CD4-positive, alpha-beta T cell (primary cell): ENCODE results near the gene PDZD4. TPM values are rescaled to one million over a fixed set of nuclear protein-coding genes. Genes with fewer than 3 reads are reported as not detected.

Experiments used
- ATAC-seq: fragments of 200-7000 bp; cut with Tn5 transposase; one replicate; pipeline ENCODE4 v1.10.0; 2022; ENCODE audit warnings: mild to moderate bottlenecking; ENCODE audit not compliant: poor library complexity
- CTCF ChIA-PET: fragments of 350-600 bp; sonication (Branson Sonifier 250); formaldehyde crosslinking; loops from one replicate; lab custom pipeline; 2021; ENCODE audit warnings: antibody characterized with exemption, inconsistent platforms; lab: Charles Lee
- POLR2A ChIA-PET: fragments of 350-600 bp; sonication (Branson Sonifier 250); formaldehyde crosslinking; loops from one replicate; lab custom pipeline; 2021; ENCODE audit warnings: antibody characterized with exemption, inconsistent platforms; lab: Charles Lee
- DNase-seq, 14 experiments: peaks; one replicate each; pipeline ENCODE4 v3.0.0-alpha.2; 2013 to 2020; ENCODE audit warnings: mixed read lengths in 2 of 14
- H3K27ac ChIP-seq, 2 donors: one replicate each; pipeline versions ENCODE4 v1.5.1 to v1.7.0; 2013; ENCODE audit warnings: low read length in 2 of 2, low read depth in 1 of 2, mild to moderate bottlenecking in 1 of 2
- H3K27me3 ChIP-seq, 2 experiments: 1 replicate in 1 of 2; 2 replicates in 1 of 2; pipeline versions ENCODE4 v1.6.1 to v1.7.0; 2013; ENCODE audit warnings: low read length in 2 of 2, control low read depth in 1 of 2, mild to moderate bottlenecking in 1 of 2, moderate library complexity in 1 of 2; ENCODE audit not compliant: insufficient read depth in 2 of 2, control insufficient read depth in 1 of 2
- H3K36me3 ChIP-seq: one replicate; pipeline ENCODE4 v1.6.1; 2013; ENCODE audit warnings: low read length, control low read depth; ENCODE audit not compliant: insufficient read depth
- H3K4me1 ChIP-seq: one replicate; pipeline ENCODE4 v1.6.1; 2013; ENCODE audit warnings: low read length, control low read depth; ENCODE audit not compliant: insufficient read depth
- H3K4me3 ChIP-seq: one replicate; pipeline ENCODE4 v1.5.1; 2013; ENCODE audit warnings: mild to moderate bottlenecking, low read length, moderate library complexity
- H3K9me3 ChIP-seq, 2 experiments: 1 replicate in 1 of 2; 2 replicates in 1 of 2; pipeline versions ENCODE4 v1.6.1 to v1.7.0; 2013; ENCODE audit warnings: low read length in 2 of 2, mild to moderate bottlenecking in 2 of 2, control low read depth in 1 of 2, moderate library complexity in 1 of 2; ENCODE audit not compliant: control insufficient read depth in 1 of 2, insufficient read depth in 1 of 2
- H3K27ac Mint-ChIP-seq: one replicate; pipeline ENCODE4 v1.8.0; 2020; ENCODE audit warnings: mixed read lengths
- H3K27me3 Mint-ChIP-seq: one replicate; pipeline ENCODE4 v1.8.0; 2021; ENCODE audit warnings: mixed read lengths
- H3K36me3 Mint-ChIP-seq: one replicate; pipeline ENCODE4 v1.8.0; 2021; ENCODE audit warnings: low read depth, mixed read lengths
- H3K4me1 Mint-ChIP-seq: one replicate; pipeline ENCODE4 v1.8.0; 2021; ENCODE audit warnings: low read depth, mixed read lengths
- H3K4me3 Mint-ChIP-seq: one replicate; pipeline ENCODE4 v1.8.0; 2020; ENCODE audit warnings: mild to moderate bottlenecking, mixed read lengths
- H3K9me3 Mint-ChIP-seq: one replicate; pipeline ENCODE4 v1.8.0; 2020; ENCODE audit warnings: mixed read lengths
- CTCF ChIP-seq: fragments of 200-600 bp; IDR thresholded peaks from one replicate; pipeline ENCODE4 v1.8.0; 2022; ENCODE audit warnings: antibody characterized with exemption, mild to moderate bottlenecking
- intact Hi-C, 2 experiments: fragments of 100-400 bp; cut with DNase I in 1 of 2; cut with micrococcal nuclease in 1 of 2; formaldehyde crosslinking; loops; one replicate each; pipeline versions ENCODE4 v1.15.1 to v1.9.0; 2023 to 2025; cut with DNase I, micrococcal nuclease
- total RNA-seq, 174 experiments: library from RNA in 2 of 174; stranded (reverse) in 2 of 174; gene quantifications; one replicate each; pipeline ENCODE4 v1.2.3 and lab custom pipeline; 2021 to 2026

The PDZD4 gene
- total RNA-seq, 2 experiments from 2014 or later, result 24.8 to 26.8 TPM

GRCh38 chrX:153857348-153857903 lies 27.1 kb upstream of the PDZD4 start:
- TF ChIP-seq CTCF, result no peak
- H3K4me1 Mint-ChIP-seq, result peaks cover 4% of the 10 kb centered on the region
- Histone ChIP-seq H3K4me3 (no peak overlapping the region), H3K9me3 (no peaks in the 10 kb centered on the region), H3K36me3 (no peaks in the 10 kb centered on the region), H3K4me1 (peaks cover 14% of the 10 kb centered on the region), H3K27me3 (peaks cover 0 to 5% of the 10 kb centered on the region in 2 experiments), H3K27ac (no peak overlapping the region)
- H3K27me3 Mint-ChIP-seq, result no peaks in the 10 kb centered on the region
- POLR2A ChIA-PET, result no interaction called here
- no peak for DNase-seq
- CTCF ChIA-PET, result no interaction called here
- H3K27ac Mint-ChIP-seq, result no peak overlapping the region
- no peaks in the 10 kb centered on the region for H3K36me3 Mint-ChIP-seq
- intact Hi-C loops, result loop anchor here in 1 of 2 experiments (10.0 kb wide), 1 partner anchor 53 kb away; no protein-coding TSS in a partner anchor
- H3K4me3 Mint-ChIP-seq, result no peak overlapping the region
- H3K9me3 Mint-ChIP-seq, result no peaks in the 10 kb centered on the region
- no peak for ATAC-seq

GRCh38 chrX:153854702-153855101 lies 24.4 kb upstream of the PDZD4 start:
- ATAC-seq, result no peak
- H3K4me3 ChIP-seq, result no peak overlapping the region
- H3K36me3 ChIP-seq, result no peaks in the 10 kb centered on the region
- H3K4me3 Mint-ChIP-seq, result no peak overlapping the region
- no peak overlapping the region for H3K27ac ChIP-seq
- no peak for DNase-seq
- no peak for TF ChIP-seq CTCF
- peaks cover 0 to 5% of the 10 kb centered on the region in 2 experiments for H3K27me3 ChIP-seq
- H3K27me3 Mint-ChIP-seq, result no peaks in the 10 kb centered on the region
- H3K4me1 Mint-ChIP-seq, result peaks cover 4% of the 10 kb centered on the region
- intact Hi-C loops, result loop anchor here in 1 of 2 experiments (10.0 kb wide), 1 partner anchor 50 kb away; no protein-coding TSS in a partner anchor
- ChIA-PET CTCF (no interaction called here), POLR2A (no interaction called here)
- H3K4me1 ChIP-seq, result peaks cover 14% of the 10 kb centered on the region
- H3K27ac Mint-ChIP-seq, result no peak overlapping the region
- H3K9me3 Mint-ChIP-seq, result no peaks in the 10 kb centered on the region
- no peaks in the 10 kb centered on the region for H3K36me3 Mint-ChIP-seq
- H3K9me3 ChIP-seq, result no peaks in the 10 kb centered on the region

- no peaks in the 10 kb centered on the region for H3K36me3 ChIP-seq
- H3K4me3 ChIP-seq, result no peak overlapping the region
- no peaks in the 10 kb centered on the region for H3K9me3 Mint-ChIP-seq
- CTCF ChIA-PET, result no interaction called here
- intact Hi-C loops, result loop anchor here in 1 of 2 experiments (10.0 kb wide), 1 partner anchor 49 kb away; no protein-coding TSS in a partner anchor
- ATAC-seq, result no peak
- H3K4me3 Mint-ChIP-seq, result no peak overlapping the region
- no peak for DNase-seq
- H3K36me3 Mint-ChIP-seq, result no peaks in the 10 kb centered on the region
- POLR2A ChIA-PET, result no interaction called here
- peaks cover 4% of the 10 kb centered on the region for H3K4me1 Mint-ChIP-seq
- H3K27ac Mint-ChIP-seq, result no peak overlapping the region
- H3K27me3 ChIP-seq, result peaks cover 0 to 5% of the 10 kb centered on the region in 2 experiments
- H3K27me3 Mint-ChIP-seq, result no peaks in the 10 kb centered on the region
- no peaks in the 10 kb centered on the region for H3K9me3 ChIP-seq
- peaks cover 14% of the 10 kb centered on the region for H3K4me1 ChIP-seq
- H3K27ac ChIP-seq, result no peak overlapping the region
- no peak for TF ChIP-seq CTCF
These were observed 23.5 kb upstream of the PDZD4 start for GRCh38 chrX:153853902-153854267.
